Fibroblast of the aortic adventitia (primary cell): ENCODE measurements around the gene GPR37L1. TPM values are rescaled to one million over a fixed set of nuclear protein-coding genes. Genes with fewer than 3 reads are reported as not detected.

Experiments
- DNase-seq: peaks from one replicate; pipeline ENCODE4 v3.0.0-alpha.2; 2010; ENCODE audit warnings: low read depth
- H3K4me3 ChIP-seq: 2 replicates; pipeline ENCODE4 v1.5.1; 2011; ENCODE audit warnings: low read depth, mild to moderate bottlenecking, control low read depth, low read length, moderate library complexity
- small RNA-seq: library from RNA; depleted of rRNA; stranded (forward); fragments of <200 nt; gene quantifications from one replicate; pipeline ENCODE3, GENCODE V24; 2012
- total RNA-seq: library from RNA; depleted of rRNA; stranded (reverse); fragments of >200 nt; gene quantifications from 2 replicates; pipeline ENCODE4 v1.2.3, GENCODE V29; 2012; ENCODE audit warnings: low replicate concordance
- TF ChIP-seq, protein P1 (sequence below): IDR thresholded peaks from 2 replicates; pipeline ENCODE4 v1.5.1; 2011; ENCODE audit warnings: mild to moderate bottlenecking, low read length, control low read depth, inconsistent platforms; ENCODE audit not compliant: insufficient read depth

The GPR37L1 gene
- total RNA-seq, 1 donor = not detected

GRCh38 chr1:202181586-202181985, 58.9 kb downstream of the GPR37L1 start:
- DNase-seq = no peak

GRCh38 chr1:202182040-202182877, 59.5 kb downstream of the GPR37L1 start:
- H3K4me3 ChIP-seq = no peak overlapping the region
- TF ChIP-seq, protein P1, sequence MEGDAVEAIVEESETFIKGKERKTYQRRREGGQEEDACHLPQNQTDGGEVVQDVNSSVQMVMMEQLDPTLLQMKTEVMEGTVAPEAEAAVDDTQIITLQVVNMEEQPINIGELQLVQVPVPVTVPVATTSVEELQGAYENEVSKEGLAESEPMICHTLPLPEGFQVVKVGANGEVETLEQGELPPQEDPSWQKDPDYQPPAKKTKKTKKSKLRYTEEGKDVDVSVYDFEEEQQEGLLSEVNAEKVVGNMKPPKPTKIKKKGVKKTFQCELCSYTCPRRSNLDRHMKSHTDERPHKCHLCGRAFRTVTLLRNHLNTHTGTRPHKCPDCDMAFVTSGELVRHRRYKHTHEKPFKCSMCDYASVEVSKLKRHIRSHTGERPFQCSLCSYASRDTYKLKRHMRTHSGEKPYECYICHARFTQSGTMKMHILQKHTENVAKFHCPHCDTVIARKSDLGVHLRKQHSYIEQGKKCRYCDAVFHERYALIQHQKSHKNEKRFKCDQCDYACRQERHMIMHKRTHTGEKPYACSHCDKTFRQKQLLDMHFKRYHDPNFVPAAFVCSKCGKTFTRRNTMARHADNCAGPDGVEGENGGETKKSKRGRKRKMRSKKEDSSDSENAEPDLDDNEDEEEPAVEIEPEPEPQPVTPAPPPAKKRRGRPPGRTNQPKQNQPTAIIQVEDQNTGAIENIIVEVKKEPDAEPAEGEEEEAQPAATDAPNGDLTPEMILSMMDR = no peak
- DNase-seq = no peak

More at GRCh38 chr1:202181586-202181985, 58.9 kb downstream of the GPR37L1 start:
- TF ChIP-seq, protein P1 = no peak
- no peak overlapping the region for H3K4me3 ChIP-seq

Small RNAs within 50 kb of the gene (small RNA-seq; reads per million reads assigned to genes)
- not detected for gene CRIP1P3

Other genes with a start within 250 kb of the GPR37L1 start
- 19.4 and 20.9 TPM in 2 replicates for gene SHISA4, start 234.0 kb upstream of the GPR37L1 start, total RNA-seq
- 14.5 and 22.3 TPM in 2 replicates for gene LMOD1, start 176.4 kb upstream of the GPR37L1 start, total RNA-seq
- gene TIMM17A, start 167.4 kb upstream of the GPR37L1 start, total RNA-seq = 29.9 and 59.6 TPM in 2 replicates
- gene RNPEP, start 140.3 kb upstream of the GPR37L1 start, total RNA-seq = 49.3 and 189 TPM in 2 replicates
- 0.09 TPM in 1 of 2 replicates, not detected in the other for gene ELF3, start 112.3 kb upstream of the GPR37L1 start, total RNA-seq
- 3.4 and 16.9 TPM in 2 replicates for gene ARL8A, start 21.8 kb downstream of the GPR37L1 start, total RNA-seq
- not detected in 2 replicates for gene PTPN7, start 37.7 kb downstream of the GPR37L1 start, total RNA-seq
- gene LGR6, start 70.9 kb downstream of the GPR37L1 start, total RNA-seq = not detected in 2 replicates
- gene UBE2T, start 219.0 kb downstream of the GPR37L1 start, total RNA-seq = 1.6 and 58.9 TPM in 2 replicates
- gene PPP1R12B, start 225.8 kb downstream of the GPR37L1 start, total RNA-seq = 26.8 and 47.1 TPM in 2 replicates